ENCODE data around the gene SLC35D3.
"Not testable (repeated sequence)": the region's sequence is repeated elsewhere in the genome, so short reads cannot be mapped to it uniquely, and the experiment has no call there.

SLC35D3 gene

GRCh38 chr6:136962661-136963060, 40.6 kb downstream of the SLC35D3 start:
- Histone ChIP-seq H3K36me3 (ENCODE audit: control insufficient read depth in 5 of 5, insufficient read depth in 5 of 5, low read length in 5 of 5) (no peaks in the 10 kb centered on the region), H3K9me3 (ENCODE audit: control insufficient read depth in 5 of 5, low read length in 5 of 5) (no peaks in the 10 kb centered on the region), H3K9ac (ENCODE audit: low read length in 5 of 5) (no peak overlapping the region), H3K4me1 (ENCODE audit: control insufficient read depth in 5 of 5, insufficient read depth in 5 of 5, low read length in 5 of 5) (no peaks in the 10 kb centered on the region), H3K4me3 (ENCODE audit: low read depth in 1 of 5, low read length in 5 of 5) (no peak overlapping the region), H3K27me3 (ENCODE audit: control insufficient read depth in 5 of 5, insufficient read depth in 4 of 5, low read length in 5 of 5) (peaks cover 0 to 10% (median 5%) of the 10 kb centered on the region in 5 donors), H3K27ac (ENCODE audit: low read depth, low read length) (no peak overlapping the region)

GRCh38 chr6:136963259-136963658, 41.2 kb downstream of the SLC35D3 start:
- no peak overlapping the region for H3K4me3 ChIP-seq (ENCODE audit: low read depth in 1 of 5, low read length in 5 of 5)
- H3K27ac ChIP-seq (ENCODE audit: low read depth, low read length) = no peak overlapping the region
- no peaks in the 10 kb centered on the region for H3K36me3 ChIP-seq (ENCODE audit: control insufficient read depth in 5 of 5, insufficient read depth in 5 of 5, low read length in 5 of 5)
- H3K9ac ChIP-seq (ENCODE audit: low read length in 5 of 5) = no peak overlapping the region
- peaks cover 0 to 8% (median 5%) of the 10 kb centered on the region in 5 donors for H3K27me3 ChIP-seq (ENCODE audit: control insufficient read depth in 5 of 5, insufficient read depth in 4 of 5, low read length in 5 of 5)
- H3K4me1 ChIP-seq (ENCODE audit: control insufficient read depth in 5 of 5, insufficient read depth in 5 of 5, low read length in 5 of 5) = peaks cover 0 to 4% (median 0%) of the 10 kb centered on the region in 5 donors
- no peaks in the 10 kb centered on the region for H3K9me3 ChIP-seq (ENCODE audit: control insufficient read depth in 5 of 5, low read length in 5 of 5)

DNA sequence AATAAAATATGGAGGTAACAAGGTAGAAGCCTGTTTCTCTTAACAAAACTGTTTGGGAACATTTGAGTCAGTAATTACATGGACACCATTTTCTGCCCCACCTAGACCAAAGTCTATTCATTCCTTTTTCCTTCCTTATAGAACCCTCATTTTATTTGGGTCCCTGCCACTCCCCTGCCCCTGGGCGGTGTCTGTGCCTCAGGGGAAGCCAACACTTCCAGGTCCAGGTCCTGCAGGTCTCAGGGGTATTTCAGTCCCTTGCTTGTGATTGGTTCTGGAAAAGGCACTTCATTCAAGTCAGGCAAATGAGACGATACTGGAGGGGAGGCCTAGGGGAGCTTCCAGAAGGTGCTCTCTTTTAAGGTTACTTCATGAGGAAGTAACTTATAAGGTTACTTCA, 42.3 kb downstream of the SLC35D3 start:
- Histone ChIP-seq H3K27ac (ENCODE audit: low read depth, low read length) (no peak overlapping the region), H3K36me3 (ENCODE audit: control insufficient read depth in 5 of 5, insufficient read depth in 5 of 5, low read length in 5 of 5) (no peaks in the 10 kb centered on the region), H3K9me3 (ENCODE audit: control insufficient read depth in 5 of 5, low read length in 5 of 5) (no peaks in the 10 kb centered on the region), H3K9ac (ENCODE audit: low read length in 5 of 5) (no peak overlapping the region), H3K4me1 (ENCODE audit: control insufficient read depth in 5 of 5, insufficient read depth in 5 of 5, low read length in 5 of 5) (peaks cover 0 to 4% (median 0%) of the 10 kb centered on the region in 5 donors), H3K4me3 (ENCODE audit: low read depth in 1 of 5, low read length in 5 of 5) (no peak overlapping the region), H3K27me3 (ENCODE audit: control insufficient read depth in 5 of 5, insufficient read depth in 4 of 5, low read length in 5 of 5) (peaks cover 0 to 6% (median 2%) of the 10 kb centered on the region in 5 donors)

- Histone ChIP-seq H3K9me3 (ENCODE audit: control insufficient read depth in 5 of 5, low read length in 5 of 5) (no peaks in the 10 kb centered on the region), H3K9ac (ENCODE audit: low read length in 5 of 5) (no peak overlapping the region), H3K4me3 (ENCODE audit: low read depth in 1 of 5, low read length in 5 of 5) (no peak overlapping the region), H3K36me3 (ENCODE audit: control insufficient read depth in 5 of 5, insufficient read depth in 5 of 5, low read length in 5 of 5) (no peaks in the 10 kb centered on the region), H3K27me3 (ENCODE audit: control insufficient read depth in 5 of 5, insufficient read depth in 4 of 5, low read length in 5 of 5) (peaks cover 0 to 6% (median 0%) of the 10 kb centered on the region in 5 donors), H3K4me1 (ENCODE audit: control insufficient read depth in 5 of 5, insufficient read depth in 5 of 5, low read length in 5 of 5) (peaks cover 0 to 4% (median 0%) of the 10 kb centered on the region in 5 donors), H3K27ac (ENCODE audit: low read depth, low read length) (no peak overlapping the region)
Measured at GRCh38 chr6:136967876-136968752, 46.0 kb downstream of the SLC35D3 start.

DNA sequence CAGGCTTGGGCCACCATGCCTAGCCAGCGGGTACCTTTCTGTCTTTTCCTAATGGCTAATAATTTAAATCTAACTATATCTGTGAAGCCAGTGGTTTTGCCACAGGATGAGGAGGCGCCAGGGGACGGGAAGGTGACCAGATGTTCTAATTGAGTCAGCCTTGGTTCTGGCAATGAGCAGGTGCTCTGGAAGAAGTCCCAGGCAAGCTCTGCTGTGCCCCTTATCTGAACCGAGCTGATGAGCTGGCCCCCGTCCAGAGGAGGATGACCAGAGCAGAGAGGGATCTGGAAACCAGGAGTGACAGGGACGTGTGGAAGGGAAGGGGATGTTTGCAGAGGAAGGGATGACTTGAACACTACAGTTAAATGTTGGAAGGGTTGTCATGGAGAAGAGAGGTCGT, 46.7 kb downstream of the SLC35D3 start:
- no peak overlapping the region for H3K9ac ChIP-seq (ENCODE audit: low read length in 5 of 5)
- H3K36me3 ChIP-seq (ENCODE audit: control insufficient read depth in 5 of 5, insufficient read depth in 5 of 5, low read length in 5 of 5) = no peaks in the 10 kb centered on the region
- H3K27ac ChIP-seq (ENCODE audit: low read depth, low read length) = no peak overlapping the region
- no peak overlapping the region for H3K4me3 ChIP-seq (ENCODE audit: low read depth in 1 of 5, low read length in 5 of 5)
- H3K4me1 ChIP-seq (ENCODE audit: control insufficient read depth in 5 of 5, insufficient read depth in 5 of 5, low read length in 5 of 5) = peaks cover 0 to 4% (median 0%) of the 10 kb centered on the region in 5 donors
- H3K27me3 ChIP-seq (ENCODE audit: control insufficient read depth in 5 of 5, insufficient read depth in 4 of 5, low read length in 5 of 5) = peaks cover 0 to 6% (median 0%) of the 10 kb centered on the region in 5 donors
- H3K9me3 ChIP-seq (ENCODE audit: control insufficient read depth in 5 of 5, low read length in 5 of 5) = no peaks in the 10 kb centered on the region

DNA sequence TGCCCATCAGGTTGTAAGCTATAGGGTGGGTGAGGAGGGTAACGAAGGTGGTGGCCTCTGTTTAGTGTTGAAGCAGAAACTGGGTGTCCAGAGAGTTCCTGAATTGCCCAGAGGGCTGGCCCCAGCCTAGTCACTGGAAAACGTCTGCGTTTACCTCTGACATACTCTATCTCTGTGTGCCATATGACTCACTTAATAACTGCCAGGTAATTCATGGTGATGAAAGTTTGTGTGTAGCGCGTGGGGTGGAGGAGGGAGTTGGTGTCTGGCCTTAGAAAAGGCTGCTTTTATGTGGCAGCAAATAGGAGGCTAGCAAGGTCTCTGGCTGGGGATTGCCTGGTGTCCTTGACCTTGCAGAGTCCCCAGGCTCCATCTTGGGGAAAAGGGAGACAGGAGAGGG, 47.3 kb downstream of the SLC35D3 start:
- Histone ChIP-seq H3K9ac (ENCODE audit: low read length in 5 of 5) (no peak overlapping the region), H3K36me3 (ENCODE audit: control insufficient read depth in 5 of 5, insufficient read depth in 5 of 5, low read length in 5 of 5) (no peaks in the 10 kb centered on the region), H3K4me3 (ENCODE audit: low read depth in 1 of 5, low read length in 5 of 5) (no peak overlapping the region), H3K27ac (ENCODE audit: low read depth, low read length) (no peak overlapping the region), H3K9me3 (ENCODE audit: control insufficient read depth in 5 of 5, low read length in 5 of 5) (no peaks in the 10 kb centered on the region), H3K4me1 (ENCODE audit: control insufficient read depth in 5 of 5, insufficient read depth in 5 of 5, low read length in 5 of 5) (peaks cover 0 to 4% (median 0%) of the 10 kb centered on the region in 5 donors), H3K27me3 (ENCODE audit: control insufficient read depth in 5 of 5, insufficient read depth in 4 of 5, low read length in 5 of 5) (peaks cover 0 to 6% (median 0%) of the 10 kb centered on the region in 5 donors)

DNA sequence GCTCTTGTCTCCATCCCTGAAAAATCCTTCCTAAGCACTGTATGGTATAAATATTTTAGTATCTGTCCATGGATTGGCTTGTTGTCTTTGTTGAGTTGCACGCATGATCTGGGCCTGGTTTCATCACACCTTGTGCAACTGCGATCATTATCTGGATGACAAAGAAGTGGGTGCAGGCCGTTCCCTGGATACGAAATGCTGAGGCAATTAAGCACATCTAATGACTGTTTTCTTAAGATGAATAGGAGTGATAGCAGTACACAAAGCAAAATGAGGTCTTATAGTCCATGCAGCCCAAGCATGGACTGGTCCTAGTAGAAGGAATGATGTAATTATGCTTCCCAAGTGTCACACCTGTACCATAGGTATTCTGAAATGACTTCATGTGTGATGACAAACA, 47.8 kb downstream of the SLC35D3 start:
- H3K9me3 ChIP-seq (ENCODE audit: control insufficient read depth in 5 of 5, low read length in 5 of 5) = no peaks in the 10 kb centered on the region
- no peaks in the 10 kb centered on the region for H3K36me3 ChIP-seq (ENCODE audit: control insufficient read depth in 5 of 5, insufficient read depth in 5 of 5, low read length in 5 of 5)
- H3K27ac ChIP-seq (ENCODE audit: low read depth, low read length) = no peak overlapping the region
- H3K4me1 ChIP-seq (ENCODE audit: control insufficient read depth in 5 of 5, insufficient read depth in 5 of 5, low read length in 5 of 5) = peaks cover 0 to 4% (median 0%) of the 10 kb centered on the region in 5 donors
- H3K4me3 ChIP-seq (ENCODE audit: low read depth in 1 of 5, low read length in 5 of 5) = no peak overlapping the region
- no peak overlapping the region for H3K9ac ChIP-seq (ENCODE audit: low read length in 5 of 5)
- H3K27me3 ChIP-seq (ENCODE audit: control insufficient read depth in 5 of 5, insufficient read depth in 4 of 5, low read length in 5 of 5) = peaks cover 0 to 6% (median 0%) of the 10 kb centered on the region in 5 donors

DNA sequence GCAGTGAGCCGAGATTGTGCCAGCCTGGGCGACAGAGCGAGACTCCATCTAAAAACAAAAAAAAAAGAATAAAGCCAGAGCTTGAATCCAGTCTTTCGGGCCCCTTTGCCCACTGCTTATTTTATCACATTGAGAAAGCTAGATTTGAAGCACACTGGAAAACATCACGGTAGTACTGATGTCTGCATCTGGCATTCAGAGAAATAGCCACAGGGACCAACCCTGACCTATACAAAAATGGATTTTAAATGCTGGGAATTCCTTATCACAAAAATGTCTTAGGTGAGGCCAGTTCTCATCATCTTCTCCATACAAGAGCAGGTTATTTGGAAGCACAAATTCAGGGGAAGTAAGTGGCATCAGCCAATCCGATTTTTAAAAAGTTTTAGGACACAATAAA, 49.5 kb downstream of the SLC35D3 start:
- Histone ChIP-seq H3K27me3 (ENCODE audit: control insufficient read depth in 5 of 5, insufficient read depth in 4 of 5, low read length in 5 of 5) (peaks cover 0 to 6% (median 0%) of the 10 kb centered on the region in 5 donors), H3K4me1 (ENCODE audit: control insufficient read depth in 5 of 5, insufficient read depth in 5 of 5, low read length in 5 of 5) (peaks cover 0 to 4% (median 0%) of the 10 kb centered on the region in 5 donors), H3K4me3 (ENCODE audit: low read depth in 1 of 5, low read length in 5 of 5) (no peak overlapping the region), H3K36me3 (ENCODE audit: control insufficient read depth in 5 of 5, insufficient read depth in 5 of 5, low read length in 5 of 5) (no peaks in the 10 kb centered on the region), H3K27ac (ENCODE audit: low read depth, low read length) (no peak overlapping the region), H3K9ac (ENCODE audit: low read length in 5 of 5) (no peak overlapping the region), H3K9me3 (ENCODE audit: control insufficient read depth in 5 of 5, low read length in 5 of 5) (no peaks in the 10 kb centered on the region)

- H3K27ac ChIP-seq (ENCODE audit: low read depth, low read length); H3K36me3 ChIP-seq (ENCODE audit: control insufficient read depth in 5 of 5, insufficient read depth in 5 of 5, low read length in 5 of 5); H3K4me3 ChIP-seq (ENCODE audit: low read depth in 1 of 5, low read length in 5 of 5); H3K9me3 ChIP-seq (ENCODE audit: control insufficient read depth in 5 of 5, low read length in 5 of 5); H3K27me3 ChIP-seq (ENCODE audit: control insufficient read depth in 5 of 5, insufficient read depth in 4 of 5, low read length in 5 of 5); H3K4me1 ChIP-seq (ENCODE audit: control insufficient read depth in 5 of 5, insufficient read depth in 5 of 5, low read length in 5 of 5); H3K9ac ChIP-seq (ENCODE audit: low read length in 5 of 5): not testable (repeated sequence)
Measured at GRCh38 chr6:136973781-136974180, 51.7 kb downstream of the SLC35D3 start.

All from subcutaneous abdominal adipose tissue (tissue), 5 donors.